GM08714 (cell line): Measurements from ENCODE around the gene DUS4L.

Experiments used
- H3K4me3 ChIP-seq: fragments of 200-500 bp; sonication (Bioruptor generic); 2 replicates; pipeline ENCODE4 v1.5.1; 2014; ENCODE audit warnings: mild to moderate bottlenecking, low read length, inconsistent platforms
- ZNF274 ChIP-seq: IDR thresholded peaks from 2 replicates; pipeline ENCODE4 v1.6.1; 2012; ENCODE audit warnings: mild to moderate bottlenecking, low read depth, low read length

The DUS4L gene

DNA sequence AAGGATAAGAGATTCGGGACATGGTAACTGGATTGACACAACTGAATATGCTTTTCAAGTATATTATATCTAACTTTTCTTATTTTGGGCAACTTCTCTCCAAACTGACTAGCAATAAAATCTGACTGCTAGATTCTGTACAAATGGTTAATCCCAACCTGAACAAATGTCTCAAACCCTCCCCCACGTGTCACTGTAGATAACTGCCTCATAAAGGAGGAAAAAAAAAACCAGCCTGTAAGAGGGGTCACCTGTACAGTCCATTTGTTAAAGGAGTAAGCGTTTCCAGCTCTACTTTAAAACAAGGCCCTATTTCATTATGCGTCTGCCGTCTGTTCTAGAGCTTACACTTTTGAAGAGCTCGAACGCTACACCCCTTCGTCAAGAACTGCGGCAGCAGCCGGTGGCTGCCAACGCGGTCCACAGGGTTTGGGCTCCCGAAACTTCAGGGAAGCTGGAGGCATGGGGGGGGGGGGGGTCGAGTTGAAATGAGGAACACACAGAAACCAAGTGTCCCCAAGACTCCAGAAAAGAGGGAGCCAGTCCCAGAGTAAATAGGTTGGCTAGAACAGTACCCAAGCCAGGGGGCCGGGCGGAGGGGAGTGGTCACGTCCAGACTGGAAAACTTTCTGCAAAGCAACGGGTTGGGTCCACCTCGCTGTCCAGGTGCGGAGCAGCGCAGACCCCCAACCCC, 543 bp upstream of the DUS4L start:
- no peak for TF ChIP-seq ZNF274
- peak overlapping the region; percentile 90 for H3K4me3 ChIP-seq

DNA sequence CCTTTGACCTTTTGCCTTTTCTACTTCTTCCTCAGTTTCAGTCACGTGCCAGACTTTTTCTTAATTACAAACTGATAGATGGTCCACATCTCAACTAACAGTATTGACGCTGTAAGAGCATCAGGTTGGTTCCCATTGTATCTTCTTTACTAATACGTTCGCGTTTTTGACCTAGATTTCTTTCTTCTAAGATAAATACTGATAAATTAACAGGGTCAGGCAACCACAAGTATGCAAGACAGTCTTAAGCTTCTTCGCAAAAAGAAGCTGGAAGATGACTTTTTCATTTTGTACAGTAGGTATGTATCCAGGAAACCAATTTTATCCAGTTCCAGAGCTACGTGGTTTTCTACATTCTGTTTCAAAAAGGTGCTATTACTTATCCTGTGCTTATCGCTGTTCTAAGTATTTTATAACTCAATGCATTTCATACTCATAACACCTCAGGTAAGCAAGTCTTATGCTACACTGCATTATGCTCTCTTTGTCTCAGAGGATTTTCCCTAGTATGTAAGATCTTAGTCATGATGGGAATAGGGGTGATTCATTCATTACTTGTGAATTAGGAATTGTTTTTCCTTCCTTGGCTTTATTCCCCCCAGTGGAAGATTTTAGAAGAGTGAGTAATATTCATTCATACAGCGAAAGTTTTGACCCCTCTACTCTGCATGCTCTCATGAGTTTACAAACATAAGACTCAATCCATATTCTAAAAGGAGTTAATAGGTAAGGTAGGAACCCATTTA, 955 bp downstream of the DUS4L start:
- no peak for TF ChIP-seq ZNF274
- peak overlapping the region; percentile 90 for H3K4me3 ChIP-seq

DNA sequence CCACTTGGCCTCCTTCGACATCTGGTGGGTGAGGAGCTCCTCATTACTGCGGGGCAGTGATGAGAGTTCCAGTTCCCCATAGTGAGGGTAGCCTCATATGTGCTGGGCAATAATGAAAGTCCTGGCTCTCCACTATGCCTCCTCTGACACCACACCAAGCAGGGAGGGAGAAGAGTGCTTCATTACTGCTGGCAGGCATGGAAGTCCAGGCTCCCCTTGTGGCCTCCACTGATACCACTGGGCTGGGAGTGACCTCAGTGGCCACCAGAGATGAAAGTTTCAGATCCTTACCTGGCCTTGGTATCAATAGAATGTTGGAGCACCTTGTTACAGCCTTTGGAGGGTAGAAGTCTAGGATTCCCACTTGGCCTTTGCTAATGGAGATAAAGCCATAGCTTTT, 6.5 kb downstream of the DUS4L start:
- no peak overlapping the region for H3K4me3 ChIP-seq
- no peak for TF ChIP-seq ZNF274

DNA sequence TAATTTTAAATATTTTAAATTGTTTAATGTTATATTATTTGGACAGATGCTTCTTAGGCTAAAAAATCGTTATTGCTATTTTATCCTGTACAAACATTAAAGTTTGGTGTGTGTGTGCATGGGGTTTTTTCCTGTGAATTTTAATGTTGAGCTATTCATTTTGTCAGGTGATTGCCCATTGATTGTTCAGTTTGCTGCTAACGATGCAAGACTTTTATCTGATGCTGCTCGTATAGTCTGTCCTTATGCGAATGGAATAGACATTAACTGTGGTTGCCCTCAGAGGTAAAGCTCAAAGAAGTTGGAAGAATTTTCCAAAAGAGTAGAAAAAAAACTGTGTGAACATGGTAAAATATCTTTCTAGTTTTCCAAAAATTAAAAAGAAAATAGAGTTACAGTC, 9.8 kb downstream of the DUS4L start:
- TF ChIP-seq ZNF274: no peak
- no peak overlapping the region for H3K4me3 ChIP-seq

DNA sequence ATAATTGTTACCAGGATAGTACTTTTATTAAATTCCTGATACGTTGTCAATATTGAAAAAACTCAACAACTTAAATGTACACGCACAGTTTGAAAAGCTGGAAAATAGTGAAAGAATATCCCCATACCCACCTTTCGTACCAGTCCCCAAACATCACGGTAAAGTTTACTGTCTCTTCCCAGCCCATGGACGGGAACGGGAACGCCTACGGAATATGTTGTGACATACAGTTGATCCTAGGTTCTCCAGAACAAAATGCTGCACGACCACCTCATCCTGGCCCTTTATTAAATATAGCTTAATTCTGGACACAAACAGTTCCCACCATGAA, 15.7 kb downstream of the DUS4L start:
- TF ChIP-seq ZNF274: no peak
- H3K4me3 ChIP-seq: peak overlapping the region; percentile 82

DNA sequence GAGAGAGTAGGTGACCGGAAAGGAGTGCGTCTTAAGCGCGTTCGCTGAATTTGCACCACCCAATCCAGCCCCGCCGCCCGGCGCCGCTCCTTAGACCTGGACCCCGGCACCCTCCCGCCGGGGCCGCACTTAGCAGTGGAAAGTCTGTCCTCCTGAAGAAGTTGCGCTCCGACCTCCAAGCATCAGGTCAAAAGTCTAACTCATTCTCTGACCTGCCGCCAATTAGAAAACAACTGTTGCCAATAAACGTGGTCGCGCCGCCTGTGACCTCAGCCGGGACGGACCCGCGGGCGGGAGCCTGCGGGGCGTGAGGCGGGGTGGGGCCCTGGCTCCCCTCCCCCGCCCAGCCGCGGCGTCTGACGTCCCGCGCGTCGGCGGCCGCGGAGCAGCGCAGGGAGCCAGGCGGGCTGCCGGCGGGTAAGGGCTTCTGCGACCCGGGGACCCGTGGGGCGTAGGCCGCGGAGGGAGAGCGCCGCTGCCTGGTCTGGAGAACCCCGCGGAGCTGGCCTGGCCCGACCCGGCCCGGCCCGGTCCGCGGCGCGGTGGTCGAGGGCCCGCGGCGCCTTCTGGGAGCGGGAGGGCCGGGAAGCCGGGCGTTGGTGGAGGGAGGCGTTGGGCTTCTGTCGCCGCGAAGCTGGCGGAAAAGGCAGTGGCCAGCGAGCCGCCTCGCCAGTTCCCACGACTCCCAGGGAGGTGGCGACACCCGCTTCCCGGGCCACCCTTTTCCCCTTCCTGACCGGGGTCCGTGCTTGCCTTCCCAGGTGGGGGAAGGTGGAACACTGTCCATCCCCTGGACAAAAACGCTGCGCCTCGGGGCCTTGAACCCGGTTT, 16.3 kb downstream of the DUS4L start, which contains the start of gene BCAP29:
BCAP29 (plus strand) TSS at position 362 of the 831 bp plus-strand sequence. CDS start 527 bp downstream, outside the sequence.
- peak within 1 kb of the TSS; percentile 82 for H3K4me3 ChIP-seq
- TF ChIP-seq ZNF274: no peak

DNA sequence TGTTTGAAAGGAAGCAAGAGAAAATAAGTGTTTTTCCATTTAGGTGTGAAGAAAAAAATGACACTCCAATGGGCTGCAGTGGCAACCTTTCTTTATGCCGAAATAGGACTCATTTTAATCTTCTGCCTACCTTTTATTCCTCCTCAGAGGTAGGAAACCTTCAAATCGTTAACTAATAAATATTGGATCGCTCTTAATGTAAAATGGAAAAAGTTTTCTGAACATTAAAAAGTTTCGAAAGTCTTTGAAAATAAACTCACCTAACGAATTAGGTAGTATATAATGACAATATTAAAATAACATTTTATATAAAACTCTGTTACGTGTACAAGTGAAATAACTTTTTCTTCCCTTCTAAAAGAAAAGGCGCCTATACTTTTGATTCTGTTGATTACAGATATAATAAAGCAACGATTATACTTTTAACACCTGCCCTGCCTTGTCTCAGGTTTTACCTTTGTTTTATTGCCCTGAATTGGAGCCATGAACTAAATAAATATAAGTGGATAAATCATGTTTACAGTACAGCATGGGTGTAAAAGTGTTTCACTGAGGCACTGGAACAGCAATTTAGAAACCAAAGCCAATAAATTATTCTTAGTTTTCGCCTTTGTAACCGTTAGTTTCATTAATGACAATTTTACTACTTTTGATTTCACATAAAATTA, 17.1 kb downstream of the DUS4L start:
- no peak for TF ChIP-seq ZNF274

DNA sequence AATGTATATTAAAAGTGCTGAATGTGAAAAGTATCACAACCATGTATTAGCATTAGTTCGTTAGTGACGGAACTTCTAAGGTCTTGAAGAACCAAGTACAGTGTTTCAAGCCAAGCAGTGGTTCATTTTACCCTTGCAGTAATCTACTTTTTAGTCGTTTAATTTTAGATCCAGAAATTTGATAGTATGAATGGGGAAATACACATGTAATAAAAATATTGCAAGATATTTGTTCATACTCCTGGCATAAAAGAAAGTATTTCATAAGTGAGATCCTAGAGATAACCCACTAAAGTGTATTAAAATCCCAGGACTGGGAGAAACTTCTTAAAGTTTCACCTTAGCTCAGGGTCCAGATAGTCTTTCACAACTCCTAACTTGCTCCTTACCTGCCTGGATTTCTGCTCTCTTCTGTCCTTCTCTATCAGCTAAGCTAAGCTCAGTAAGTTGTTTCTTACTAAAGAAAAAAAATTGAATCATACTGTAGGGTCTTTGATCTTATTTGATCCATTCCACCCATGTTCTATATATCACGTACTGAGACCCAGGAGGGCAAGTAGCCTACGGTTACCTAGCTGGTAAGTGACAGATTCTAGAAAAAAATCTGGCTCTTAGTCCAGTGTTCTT, 17.7 kb downstream of the DUS4L start:
- no peak for TF ChIP-seq ZNF274
- H3K4me3 ChIP-seq: no peak overlapping the region; the same call in 1 of the 2 replicates

More for the DNA sequence above, 17.1 kb downstream of the DUS4L start:
- H3K4me3 ChIP-seq: peak overlapping the region; percentile 82

DNA sequence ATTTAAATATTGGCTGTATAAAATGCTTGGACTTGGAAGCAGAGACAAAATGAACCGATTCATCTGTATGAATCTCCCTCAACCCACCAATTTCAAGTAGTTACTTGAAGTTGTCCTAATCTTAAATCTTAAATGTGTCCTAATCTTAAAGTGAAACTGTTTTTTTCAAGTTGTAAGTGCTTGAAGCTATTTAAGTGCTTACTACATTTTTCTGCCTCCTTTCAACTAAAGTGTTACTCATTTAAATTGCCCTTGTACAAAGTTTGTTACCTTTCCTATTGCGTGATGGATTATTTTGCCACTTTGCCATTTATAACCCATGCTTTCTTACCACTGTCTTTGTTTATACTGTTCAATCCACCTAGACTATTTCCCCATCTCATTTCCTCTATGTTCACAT, 19.1 kb downstream of the DUS4L start:
- no peak for TF ChIP-seq ZNF274
- H3K4me3 ChIP-seq: no peak overlapping the region

DNA sequence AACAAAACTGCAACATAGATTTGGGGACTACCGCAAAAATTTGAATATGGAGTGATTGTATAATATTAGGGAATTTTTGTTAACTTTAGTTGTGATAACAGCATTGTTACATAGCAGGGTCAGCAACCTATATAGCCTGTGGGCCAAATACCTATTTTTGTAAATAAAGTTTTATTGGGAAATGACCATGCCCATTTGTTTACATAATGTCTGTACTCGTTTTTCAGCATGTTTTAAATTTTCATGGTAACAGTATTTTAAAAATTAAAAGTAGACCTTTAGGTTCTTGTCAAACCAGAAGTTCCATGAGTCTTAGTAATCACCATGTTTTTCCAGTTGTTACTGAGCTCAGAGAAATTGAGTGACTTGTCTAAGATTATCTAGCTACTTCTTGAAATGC, 20.9 kb downstream of the DUS4L start:
- H3K4me3 ChIP-seq: no peak overlapping the region
- no peak for TF ChIP-seq ZNF274

DNA sequence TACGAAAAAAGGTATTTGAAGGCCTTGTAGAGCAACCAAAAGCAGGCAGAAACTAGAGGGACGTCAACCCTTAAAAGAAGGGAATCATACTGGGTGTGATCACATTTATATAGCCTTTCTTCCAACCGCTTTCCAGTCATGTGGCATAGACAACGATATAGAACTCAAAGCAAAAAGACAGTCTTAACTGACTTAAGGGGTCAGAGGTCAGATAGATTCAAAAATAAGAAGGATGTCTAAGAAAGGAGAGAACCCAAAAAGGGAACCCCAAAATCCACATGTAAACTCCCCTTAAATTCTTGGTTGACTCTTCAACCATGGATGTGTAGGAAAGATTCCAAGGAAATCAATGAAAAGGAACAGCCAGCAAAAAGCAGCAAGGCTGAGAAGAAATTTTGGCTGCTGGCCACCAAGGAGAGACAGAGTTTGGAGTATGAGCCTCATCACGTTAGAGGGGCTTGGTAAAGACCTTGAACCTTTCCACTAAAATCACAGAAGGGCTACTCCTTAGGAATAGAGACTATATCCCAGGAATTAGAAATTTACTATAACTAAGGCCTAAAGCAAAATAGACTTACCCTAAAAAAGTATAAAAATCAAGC, 24.9 kb downstream of the DUS4L start:
- no peak overlapping the region for H3K4me3 ChIP-seq
- TF ChIP-seq ZNF274: no peak

DNA sequence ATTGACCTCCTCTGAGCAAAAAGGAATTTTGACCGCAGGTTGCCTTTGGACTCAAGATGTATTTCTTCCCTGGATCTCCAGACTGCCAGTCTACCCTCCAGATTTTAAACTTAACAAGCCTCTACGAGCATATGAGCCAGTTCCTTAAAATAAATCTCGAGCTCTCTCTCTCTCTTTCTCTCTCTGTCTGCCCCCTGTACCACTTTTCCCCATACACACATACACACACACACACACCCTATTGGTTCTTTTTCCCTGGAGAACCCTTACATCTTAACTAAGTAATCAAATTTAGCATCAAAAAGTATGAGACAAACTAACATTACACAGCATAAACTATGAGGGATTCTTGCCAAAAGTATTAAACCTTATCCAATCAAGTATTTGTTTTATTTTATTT, 27.6 kb downstream of the DUS4L start:
- no peak for TF ChIP-seq ZNF274
- no peak overlapping the region for H3K4me3 ChIP-seq

DNA sequence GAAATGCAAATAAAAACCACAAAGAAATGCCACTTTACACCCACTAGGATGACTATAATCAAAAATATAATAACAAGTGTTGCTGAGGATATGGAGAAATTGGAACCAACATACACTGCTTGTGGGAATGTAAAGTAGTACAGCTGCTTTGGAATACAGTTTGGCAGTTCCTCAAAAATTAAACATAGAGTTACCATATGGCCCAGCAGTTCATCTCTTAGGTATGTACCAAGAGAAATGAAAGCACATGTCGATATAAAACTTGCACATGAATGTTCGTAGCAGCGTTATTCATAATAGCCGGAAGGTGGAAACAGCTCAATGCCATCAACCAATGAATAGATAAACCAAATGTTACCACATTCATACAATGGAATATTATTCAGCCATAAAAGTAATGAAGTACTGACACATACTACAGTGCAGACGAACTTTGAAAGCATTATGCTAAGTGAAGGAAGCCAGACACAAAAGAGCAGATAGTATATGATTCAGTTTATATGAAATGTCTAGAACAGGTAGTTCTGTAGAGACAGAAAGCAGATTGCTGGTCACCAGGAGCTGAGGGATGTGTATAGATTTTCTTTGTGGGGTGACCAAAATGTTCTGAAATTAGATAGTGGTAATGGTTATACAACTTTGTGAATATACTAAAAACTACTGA, 28.7 kb downstream of the DUS4L start:
- TF ChIP-seq ZNF274: no peak

More for the DNA sequence above, 28.7 kb downstream of the DUS4L start:
- no peak overlapping the region for H3K4me3 ChIP-seq
